Glutamatergic neuron (in vitro differentiated cells): ENCODE data around the gene DKK3. TPM values are rescaled to one million over a fixed set of nuclear protein-coding genes. Genes with fewer than 3 reads are reported as not detected.

Experiments used
- DNase-seq: peaks from one replicate; pipeline ENCODE4 v3.0.0; 2022
- H3K27ac Mint-ChIP-seq: one replicate; pipeline ENCODE4 v1.8.0; 2020; ENCODE audit warnings: mild to moderate bottlenecking, mixed read lengths, inconsistent platforms; ENCODE audit not compliant: unreplicated experiment
- H3K27me3 Mint-ChIP-seq: one replicate; pipeline ENCODE4 v1.8.0; 2020; ENCODE audit warnings: mild to moderate bottlenecking, moderate library complexity, mixed read lengths, inconsistent platforms; ENCODE audit not compliant: unreplicated experiment
- H3K36me3 Mint-ChIP-seq: one replicate; pipeline ENCODE4 v1.8.0; 2020; ENCODE audit warnings: mild to moderate bottlenecking, mixed read lengths, inconsistent platforms; ENCODE audit not compliant: unreplicated experiment
- H3K4me1 Mint-ChIP-seq: one replicate; pipeline ENCODE4 v1.8.0; 2020; ENCODE audit warnings: mild to moderate bottlenecking, low read depth, mixed read lengths, inconsistent platforms; ENCODE audit not compliant: unreplicated experiment
- H3K4me3 Mint-ChIP-seq: one replicate; pipeline ENCODE4 v1.8.0; 2020; ENCODE audit warnings: mild to moderate bottlenecking, mixed read lengths, inconsistent platforms; ENCODE audit not compliant: unreplicated experiment
- H3K9me3 Mint-ChIP-seq: one replicate; pipeline ENCODE4 v1.8.0; 2020; ENCODE audit warnings: mild to moderate bottlenecking, moderate library complexity, mixed read lengths, inconsistent platforms; ENCODE audit not compliant: unreplicated experiment
- total RNA-seq: library from RNA; stranded (reverse); fragmentation: NEBNext Ultra II Directional; extraction: Animal tissue kit (Norgen Biotek cat#: 25700); gene quantifications from one replicate; pipeline ENCODE4 v1.2.1, GENCODE V29; 2021; ENCODE audit not compliant: unreplicated experiment
- TF ChIP-seq, protein P1 (sequence below): fragments of 200-600 bp; sonication (generic); IDR thresholded peaks from one replicate; pipeline ENCODE4 v1.5.0; 2021; ENCODE audit not compliant: partially characterized antibody, unreplicated experiment

DKK3 gene
- total RNA-seq, 1 donor from 2014 or later: 131 TPM

DNA sequence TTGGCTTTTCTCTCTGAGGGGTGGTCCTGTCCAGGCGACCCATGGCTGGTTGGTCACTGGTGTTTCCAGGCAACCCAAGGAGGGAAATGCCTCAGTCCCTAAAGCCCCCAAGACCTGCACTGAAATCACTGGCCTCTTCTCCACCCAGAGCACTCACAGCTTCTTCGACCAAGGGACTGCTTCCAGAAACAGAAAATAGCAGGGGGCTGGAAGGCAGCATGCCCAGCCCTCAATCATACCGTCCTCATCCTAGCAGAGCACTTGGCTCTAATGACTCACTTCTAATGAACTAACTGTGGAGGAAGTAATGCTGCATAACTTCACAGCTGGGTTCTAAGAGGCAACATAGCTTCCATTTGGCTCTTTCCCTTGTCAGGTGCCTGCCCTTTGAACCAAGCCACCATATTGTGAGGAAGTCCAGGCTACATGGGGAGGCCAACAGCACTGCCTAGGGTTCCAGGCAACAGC is 27.6 kb downstream of the DKK3 start:
- peaks cover 35% of the 10 kb centered on the region for H3K4me1 Mint-ChIP-seq
- peak overlapping the region; percentile 48 for H3K27ac Mint-ChIP-seq
- H3K4me3 Mint-ChIP-seq: no peak overlapping the region
- TF ChIP-seq, protein P1, sequence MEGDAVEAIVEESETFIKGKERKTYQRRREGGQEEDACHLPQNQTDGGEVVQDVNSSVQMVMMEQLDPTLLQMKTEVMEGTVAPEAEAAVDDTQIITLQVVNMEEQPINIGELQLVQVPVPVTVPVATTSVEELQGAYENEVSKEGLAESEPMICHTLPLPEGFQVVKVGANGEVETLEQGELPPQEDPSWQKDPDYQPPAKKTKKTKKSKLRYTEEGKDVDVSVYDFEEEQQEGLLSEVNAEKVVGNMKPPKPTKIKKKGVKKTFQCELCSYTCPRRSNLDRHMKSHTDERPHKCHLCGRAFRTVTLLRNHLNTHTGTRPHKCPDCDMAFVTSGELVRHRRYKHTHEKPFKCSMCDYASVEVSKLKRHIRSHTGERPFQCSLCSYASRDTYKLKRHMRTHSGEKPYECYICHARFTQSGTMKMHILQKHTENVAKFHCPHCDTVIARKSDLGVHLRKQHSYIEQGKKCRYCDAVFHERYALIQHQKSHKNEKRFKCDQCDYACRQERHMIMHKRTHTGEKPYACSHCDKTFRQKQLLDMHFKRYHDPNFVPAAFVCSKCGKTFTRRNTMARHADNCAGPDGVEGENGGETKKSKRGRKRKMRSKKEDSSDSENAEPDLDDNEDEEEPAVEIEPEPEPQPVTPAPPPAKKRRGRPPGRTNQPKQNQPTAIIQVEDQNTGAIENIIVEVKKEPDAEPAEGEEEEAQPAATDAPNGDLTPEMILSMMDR: no peak
- DNase-seq: no peak
- peaks cover 11% of the 10 kb centered on the region for H3K9me3 Mint-ChIP-seq
- H3K36me3 Mint-ChIP-seq: no peaks in the 10 kb centered on the region
- peaks cover 8% of the 10 kb centered on the region for H3K27me3 Mint-ChIP-seq

DNA sequence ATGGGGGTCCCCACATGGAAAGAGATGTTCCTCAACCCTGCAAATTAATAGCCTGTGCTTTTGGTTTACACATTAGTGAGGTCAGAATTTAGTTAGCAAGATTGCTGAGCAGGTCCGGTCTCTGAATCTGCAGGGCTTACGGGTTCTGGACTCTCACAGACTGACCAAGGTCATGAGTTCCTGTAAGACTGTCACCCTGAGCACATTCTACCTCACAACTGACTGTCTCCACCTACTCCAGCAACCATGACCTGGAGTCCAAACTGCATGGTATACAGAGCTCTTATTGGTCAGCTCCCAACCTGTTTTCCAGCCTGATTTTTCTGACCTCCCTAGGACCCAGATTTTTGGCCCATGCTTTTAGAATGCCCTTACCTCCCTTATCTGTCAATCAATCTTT is 28.2 kb downstream of the DKK3 start:
- TF ChIP-seq, protein P1: no peak
- no peak for DNase-seq
- peaks cover 8% of the 10 kb centered on the region for H3K27me3 Mint-ChIP-seq
- peaks cover 37% of the 10 kb centered on the region for H3K4me1 Mint-ChIP-seq
- H3K4me3 Mint-ChIP-seq: peak overlapping the region; percentile 34
- H3K9me3 Mint-ChIP-seq: peaks cover 11% of the 10 kb centered on the region
- H3K36me3 Mint-ChIP-seq: no peaks in the 10 kb centered on the region
- H3K27ac Mint-ChIP-seq: peak overlapping the region; percentile 87

DNA sequence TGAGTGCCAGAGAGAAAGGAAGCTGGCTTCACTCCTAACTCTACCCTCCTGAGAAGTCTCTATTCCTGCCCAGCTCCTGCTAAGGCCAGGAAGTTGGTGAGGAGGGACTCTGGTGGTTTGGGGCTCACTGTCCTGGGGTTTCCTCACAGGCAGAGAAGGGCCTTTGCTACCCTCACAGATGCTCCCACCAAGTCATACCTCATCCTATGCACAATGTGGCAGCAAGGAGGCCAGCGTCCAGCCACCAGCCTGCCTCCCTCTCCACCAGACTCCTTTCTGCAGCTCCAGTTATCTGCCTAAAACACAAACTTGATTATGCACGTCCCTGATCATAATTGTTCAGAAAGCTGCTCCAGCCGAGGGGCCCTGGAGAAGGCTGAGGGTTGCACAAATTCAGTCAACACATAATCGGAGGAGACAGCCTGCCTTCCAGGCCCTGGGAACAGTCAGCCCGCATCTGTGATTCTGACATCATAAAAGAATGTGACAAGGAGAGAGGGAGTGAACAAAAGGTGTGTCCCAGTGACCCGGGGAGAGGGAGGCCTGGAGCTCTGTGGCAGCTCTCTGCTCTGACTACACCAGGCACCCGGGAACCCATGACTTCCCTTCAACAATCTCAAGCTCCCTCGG is 28.8 kb downstream of the DKK3 start:
- DNase-seq: no peak
- peaks cover 8% of the 10 kb centered on the region for H3K27me3 Mint-ChIP-seq
- TF ChIP-seq, protein P1: no peak
- H3K4me3 Mint-ChIP-seq: peak overlapping the region; percentile 21
- peak overlapping the region; percentile 87 for H3K27ac Mint-ChIP-seq
- H3K4me1 Mint-ChIP-seq: peaks cover 37% of the 10 kb centered on the region
- no peaks in the 10 kb centered on the region for H3K36me3 Mint-ChIP-seq
- peaks cover 11% of the 10 kb centered on the region for H3K9me3 Mint-ChIP-seq

DNA sequence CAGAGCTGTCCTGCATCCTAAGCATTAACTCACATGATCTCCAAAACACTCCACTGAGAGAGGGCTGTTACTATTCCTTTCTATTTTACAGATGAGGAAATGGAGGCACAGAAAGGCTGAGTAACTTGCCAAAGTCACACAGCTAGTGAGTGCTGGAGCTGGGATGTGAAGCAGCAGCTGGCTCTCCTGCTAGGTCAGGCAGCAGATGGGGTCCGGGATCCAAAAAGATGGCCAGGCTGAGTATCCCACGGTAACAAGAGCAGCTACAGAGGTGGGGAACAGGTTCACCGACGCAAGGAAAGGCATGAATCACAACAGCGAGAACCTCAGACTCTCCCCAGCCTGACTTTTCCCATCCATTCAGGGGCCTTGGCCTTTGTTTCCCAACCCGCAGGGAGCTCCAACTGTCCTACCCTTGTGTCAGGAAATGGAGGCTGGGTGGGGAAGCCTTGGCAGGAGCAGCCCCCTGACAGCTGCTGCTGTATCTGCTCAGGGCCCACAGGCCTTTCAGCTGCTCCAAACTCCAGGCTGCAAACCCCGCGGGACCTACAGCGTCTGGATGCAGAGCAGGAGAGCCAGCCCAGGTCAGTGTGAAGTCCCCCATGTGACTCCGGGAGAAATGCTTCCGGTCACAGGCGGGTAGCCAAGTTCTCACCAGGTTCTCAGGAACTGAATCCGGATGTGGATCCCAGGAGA is 29.5 kb downstream of the DKK3 start:
- Mint-ChIP-seq H3K27me3 (peaks cover 8% of the 10 kb centered on the region), H3K9me3 (peaks cover 11% of the 10 kb centered on the region), H3K4me1 (peaks cover 38% of the 10 kb centered on the region), H3K36me3 (no peaks in the 10 kb centered on the region), H3K4me3 (no peak overlapping the region), H3K27ac (peak overlapping the region; percentile 87)
- DNase-seq: peak; percentile 86
- TF ChIP-seq, protein P1: no peak

DNA sequence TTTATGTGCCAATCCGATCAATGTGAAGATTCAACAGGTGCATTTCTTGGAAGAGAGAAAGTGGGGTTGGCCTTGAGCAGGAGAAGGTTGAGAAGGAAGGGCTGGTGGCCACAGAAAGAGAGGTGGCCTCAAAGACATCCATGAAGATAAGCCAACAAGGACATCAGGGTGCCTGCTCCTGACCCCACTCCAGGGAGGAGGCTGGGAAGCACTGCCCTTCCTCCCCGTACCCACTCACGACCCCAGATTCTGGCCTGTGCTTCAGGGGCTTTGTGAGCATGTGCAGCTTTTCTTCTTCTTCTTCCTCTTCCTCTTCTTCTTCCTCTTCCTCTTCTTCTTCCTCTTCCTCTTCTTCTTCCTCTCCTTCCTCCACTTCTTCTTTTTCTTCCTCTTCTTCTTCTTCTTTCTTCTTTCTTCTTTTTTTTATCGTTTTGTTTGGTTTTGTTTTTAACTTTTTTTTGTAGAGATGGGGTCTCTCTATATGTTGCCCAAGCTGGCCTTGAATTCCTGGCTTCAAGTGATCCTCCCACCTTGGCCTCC is 30.3 kb downstream of the DKK3 start:
- Mint-ChIP-seq H3K4me3 (peak overlapping the region; percentile 28), H3K4me1 (peaks cover 46% of the 10 kb centered on the region), H3K9me3 (peaks cover 12% of the 10 kb centered on the region), H3K36me3 (no peaks in the 10 kb centered on the region), H3K27me3 (peaks cover 8% of the 10 kb centered on the region), H3K27ac (peak overlapping the region; percentile 87)
- DNase-seq: no peak
- TF ChIP-seq, protein P1: no peak
